Right lung (tissue), 5 donors: ENCODE results near the gene THRB. TPM values are rescaled to one million over a fixed set of nuclear protein-coding genes. Genes with fewer than 3 reads are reported as not detected.

Source experiments
- DNase-seq, 2 donors: peaks; one replicate each; pipeline ENCODE4 v3.0.0-alpha.2; 2013
- polyA plus RNA-seq, 5 donors: library from polyadenylated mRNA; unstranded; fragments of 120-200 nt; gene quantifications; one replicate each; pipeline versions ENCODE4 v1.2.1 to v1.2.3, GENCODE V29; 2013; ENCODE audit warnings: inconsistent platforms in 1 of 5, low replicate concordance in 1 of 5; ENCODE audit not compliant: insufficient read length in 5 of 5, insufficient read depth in 1 of 5

The THRB gene
- polyA plus RNA-seq, 5 donors = 9.4 to 17.6 (median 17.0) TPM

DNA sequence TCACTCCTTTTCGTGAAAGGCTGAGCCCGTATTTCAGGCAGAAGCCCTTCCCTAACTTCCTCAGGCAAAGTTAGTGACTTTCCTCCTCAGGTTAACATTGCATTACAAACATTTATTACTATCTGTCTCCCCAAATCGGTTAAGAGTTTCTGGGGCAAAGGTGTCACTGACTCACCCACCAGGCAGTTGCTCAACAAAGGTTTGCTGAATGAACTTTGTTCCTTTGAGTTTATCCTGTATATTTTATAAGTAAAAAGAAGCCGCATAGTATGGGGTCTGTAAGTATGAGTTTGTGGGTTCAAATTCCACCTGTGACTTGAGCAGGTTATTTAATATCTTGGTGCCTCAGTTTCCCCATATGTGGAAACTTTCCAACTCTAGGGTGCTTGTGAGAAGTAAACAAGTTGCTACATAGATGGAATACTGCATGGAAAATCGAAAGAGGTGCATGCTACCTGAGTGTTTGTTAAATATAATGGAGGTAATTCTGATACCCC is 177.7 kb downstream of the THRB start:
- no peak for DNase-seq

DNA sequence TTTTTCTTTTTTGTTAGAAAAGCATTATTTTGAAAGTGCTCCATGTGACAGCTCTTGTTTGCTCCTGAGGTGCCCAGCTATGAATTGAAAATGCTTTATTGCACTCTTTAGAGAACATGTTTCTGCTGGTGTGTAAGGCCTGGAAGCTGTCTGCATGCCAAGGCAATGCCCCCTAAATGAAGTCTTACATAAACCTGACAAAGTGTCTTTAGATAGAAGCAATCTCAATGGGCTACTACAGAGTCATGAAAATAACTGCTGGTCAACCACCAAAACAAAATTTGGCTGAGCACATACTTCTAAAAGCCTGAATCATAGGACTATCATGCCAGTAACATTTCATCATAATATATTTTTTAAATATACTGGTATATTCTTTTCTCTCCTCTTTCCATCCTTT is 178.7 kb downstream of the THRB start:
- no peak for DNase-seq

GRCh38 chr3:24315356-24315755 is 179.3 kb downstream of the THRB start:
- DNase-seq = no peak

GRCh38 chr3:24311881-24312280 is 182.8 kb downstream of the THRB start:
- no peak for DNase-seq

DNA sequence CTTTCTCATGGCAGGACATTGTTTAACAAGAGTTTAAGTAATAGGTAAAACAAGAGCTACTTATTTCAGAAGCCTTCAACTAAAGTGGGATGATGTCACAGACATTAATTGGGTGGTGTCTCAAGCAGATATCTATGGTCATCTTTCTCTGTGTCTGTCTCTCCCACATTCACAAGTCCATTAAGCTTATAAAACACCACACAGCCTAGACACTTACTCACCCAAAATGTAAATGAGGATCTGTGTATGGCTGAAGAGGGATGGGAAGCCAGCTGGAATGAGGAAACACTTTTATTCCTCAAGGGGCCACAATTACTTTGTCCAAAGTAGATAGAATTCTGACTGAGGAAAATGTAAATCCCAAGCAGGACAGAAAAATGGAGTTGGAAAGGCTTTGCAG is 183.8 kb downstream of the THRB start:
- DNase-seq = no peak

DNA sequence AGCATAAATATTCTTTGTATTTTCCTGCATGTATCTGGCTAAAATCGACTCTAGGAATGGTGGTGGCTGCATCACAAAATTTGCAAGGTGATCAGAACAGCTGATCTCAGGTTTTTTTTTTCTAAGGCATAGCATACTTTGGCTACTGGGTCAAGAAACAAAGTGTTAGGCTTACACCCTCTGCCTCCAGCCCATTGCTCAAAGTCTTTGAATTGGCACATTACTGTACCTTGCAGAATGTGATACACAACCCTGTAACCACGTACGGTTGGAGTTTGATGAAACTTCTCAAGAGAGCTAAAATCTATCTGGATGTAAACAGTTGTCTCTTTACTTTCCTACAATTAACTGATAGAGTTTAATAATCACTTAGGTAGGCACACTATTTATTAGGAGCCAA is 188.1 kb downstream of the THRB start:
- DNase-seq = no peak

DNA sequence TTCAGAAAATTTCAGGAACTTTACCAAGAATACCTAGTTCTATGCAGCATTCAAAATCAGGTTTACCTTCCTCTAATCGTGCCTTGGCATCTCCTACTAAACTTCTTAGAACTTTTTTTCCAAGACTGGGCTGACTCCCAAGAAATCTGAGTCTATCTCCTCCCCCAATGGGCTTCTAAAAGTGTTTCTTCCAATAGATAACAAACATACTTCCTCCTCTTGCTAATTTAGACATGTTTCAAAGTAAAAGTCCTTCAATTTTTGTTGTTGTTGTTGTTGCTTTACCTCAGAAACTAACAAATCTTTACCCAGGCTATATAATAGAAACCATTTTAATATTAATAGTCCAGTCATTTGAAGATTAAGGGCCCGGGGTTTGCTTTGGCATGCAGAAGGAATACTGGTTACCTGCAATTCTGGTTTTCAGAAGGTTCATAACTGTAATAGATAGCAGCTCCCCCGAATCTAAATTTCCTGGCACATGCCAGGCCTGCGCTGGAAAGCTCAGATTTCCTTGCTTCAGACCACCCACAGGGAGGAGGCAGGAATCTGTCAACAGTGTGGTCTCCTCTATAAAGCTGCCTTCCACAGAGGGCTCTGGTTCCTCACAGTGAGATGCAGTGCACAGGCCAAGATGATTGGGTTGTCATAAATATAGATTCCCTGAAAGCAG is 188.7 kb downstream of the THRB start:
- peak in 1 of 2 donors; percentile 40 for DNase-seq

DNA sequence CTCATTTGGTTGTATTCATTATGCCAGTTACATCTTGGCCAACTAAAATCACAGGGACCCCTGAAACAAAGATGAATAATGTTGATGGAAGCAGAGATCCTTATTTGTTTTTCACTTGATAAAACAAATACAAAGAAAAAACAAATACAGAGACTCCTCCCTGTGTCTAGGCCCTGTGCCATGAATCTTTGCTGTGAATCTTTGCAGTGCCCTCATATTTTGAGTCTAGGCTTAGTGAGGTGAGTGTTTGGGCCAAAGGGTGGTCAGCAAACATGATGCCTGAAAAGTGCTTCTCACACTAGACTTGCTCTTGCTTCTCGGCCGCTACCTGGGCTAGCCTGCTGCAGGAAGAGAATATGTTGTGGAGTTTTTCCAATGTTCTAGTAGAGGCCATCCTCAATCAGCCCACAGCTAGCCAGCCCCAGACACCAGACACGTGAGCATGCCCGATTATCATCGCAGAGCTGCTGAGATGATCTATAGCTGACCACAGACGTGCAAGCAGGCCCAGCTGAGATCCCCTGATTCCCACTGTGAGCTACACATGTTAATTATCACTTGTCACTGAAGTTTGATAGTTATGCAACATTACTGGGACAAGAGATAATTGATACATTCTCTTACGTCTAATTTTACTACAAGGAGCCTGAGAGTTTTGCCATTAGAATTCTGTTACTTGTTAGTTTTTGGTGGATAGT is 191.4 kb downstream of the THRB start:
- DNase-seq = no peak

DNA sequence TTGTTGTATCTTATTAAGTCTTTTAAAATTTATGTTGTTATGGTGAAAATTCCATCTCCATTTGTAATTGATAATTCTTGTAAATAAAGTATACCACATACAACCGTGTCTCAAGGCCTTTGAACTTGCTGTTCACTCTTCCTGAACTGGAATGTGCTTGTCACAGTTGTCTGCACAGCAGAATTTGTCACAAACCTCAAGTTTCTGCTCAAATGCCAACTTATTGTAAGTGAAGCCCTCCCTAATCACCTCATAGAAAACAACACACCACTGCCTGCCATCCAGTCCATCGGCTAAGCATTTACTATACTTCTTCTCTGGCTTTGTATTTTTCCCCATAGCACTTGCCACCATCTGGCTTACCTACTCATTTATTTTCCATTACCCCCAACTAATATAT is 192.3 kb downstream of the THRB start:
- no peak for DNase-seq

GRCh38 chr3:24300949-24301348 is 193.7 kb downstream of the THRB start:
- DNase-seq = no peak

DNA sequence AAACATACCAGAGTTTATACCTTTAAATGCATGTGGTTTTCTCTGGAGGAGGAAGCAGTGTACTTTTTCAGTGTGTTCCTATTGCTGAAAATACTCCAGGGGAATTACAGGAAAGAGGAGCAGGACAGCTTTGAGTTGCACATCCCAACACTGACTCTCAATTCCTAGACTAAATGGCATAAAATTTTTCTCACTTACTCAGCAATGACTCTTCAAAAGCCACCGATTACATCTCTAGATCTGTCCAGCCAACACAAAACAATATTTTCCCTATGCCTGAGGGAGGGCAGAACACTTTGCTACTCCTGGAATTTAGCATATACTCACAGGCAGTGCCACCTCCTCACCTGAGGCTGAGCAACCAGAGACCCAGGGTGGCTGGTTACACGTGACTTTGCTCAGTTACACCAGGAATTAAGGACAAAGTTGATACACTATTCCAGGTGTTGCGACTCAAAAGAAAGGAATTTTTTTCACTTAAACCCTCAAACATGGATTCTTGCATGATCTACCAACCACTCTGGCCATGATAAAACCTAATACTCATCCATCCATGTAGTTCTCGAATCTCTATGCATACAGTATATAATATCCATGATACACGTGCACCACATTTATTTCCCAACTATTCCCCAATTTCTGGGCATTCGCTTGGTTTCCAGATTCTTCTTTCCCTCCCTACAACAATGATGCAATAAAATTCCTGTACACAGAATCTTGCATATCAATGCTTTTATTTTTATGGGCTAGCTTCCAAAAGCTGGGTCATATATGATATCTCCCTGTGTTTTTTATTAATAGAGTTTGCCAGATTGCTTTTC is 194.6 kb downstream of the THRB start:
- peak; percentile 23 for DNase-seq

DNA sequence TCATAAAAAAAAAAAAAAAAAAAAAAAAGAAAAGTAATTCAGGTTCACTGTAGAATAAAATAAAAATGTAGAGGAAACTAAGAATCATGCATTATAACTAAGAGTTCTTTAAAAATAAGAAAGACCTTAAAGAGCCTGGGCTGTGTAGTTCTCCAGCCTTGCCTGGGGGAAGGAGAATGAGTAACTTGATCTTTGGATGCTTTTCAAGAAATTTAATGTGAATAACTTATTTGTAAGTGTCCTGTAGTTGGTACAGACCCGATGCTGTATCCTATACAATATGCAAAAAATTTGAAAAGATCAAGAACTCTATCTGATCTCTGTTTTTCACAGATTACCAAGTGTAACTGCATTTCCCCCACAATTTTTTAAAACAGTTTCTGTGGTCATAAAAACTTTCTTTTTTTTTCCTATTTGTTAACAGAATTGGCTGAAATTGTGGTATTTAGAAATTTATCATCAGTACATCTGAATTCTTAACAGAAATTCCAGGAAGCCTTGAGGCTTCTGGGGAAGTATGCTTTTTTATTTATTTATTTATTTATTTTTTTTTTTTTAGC is 195.3 kb downstream of the THRB start:
- DNase-seq = no peak

DNA sequence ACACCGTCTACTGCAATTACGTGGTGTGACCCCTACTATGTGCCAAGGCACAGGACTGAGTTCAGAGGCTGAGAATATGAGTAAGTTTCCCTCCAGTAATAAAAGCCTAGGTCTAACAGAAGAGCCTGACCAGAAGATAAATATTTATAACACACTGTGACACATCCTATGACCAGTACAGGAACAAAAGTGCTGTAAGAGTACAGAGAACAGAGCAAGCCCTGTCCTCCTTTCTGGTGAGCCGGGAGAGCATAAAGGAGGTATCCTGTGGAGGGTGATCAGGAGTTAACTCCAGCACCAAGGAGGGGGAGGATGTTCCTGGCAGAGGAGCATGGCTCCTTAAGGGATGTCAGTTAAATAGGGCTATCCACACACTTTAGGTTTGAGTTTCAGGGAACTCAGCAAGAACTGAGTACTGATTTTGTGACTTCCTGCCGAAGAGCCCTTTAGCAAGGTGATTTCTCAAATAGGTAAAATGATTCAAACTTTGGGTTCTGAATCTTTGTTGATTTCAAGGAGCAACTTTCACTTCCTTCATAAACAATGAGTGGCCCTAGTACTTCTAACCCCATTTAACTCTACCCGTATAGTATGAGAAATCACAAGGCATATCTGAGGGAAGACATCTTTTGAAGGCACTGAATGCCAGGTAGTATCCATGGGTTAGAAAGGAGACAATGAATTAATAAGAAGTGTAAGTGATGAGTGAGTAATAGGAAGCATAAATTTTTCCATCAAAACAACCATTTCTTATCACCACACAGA is 198.0 kb downstream of the THRB start:
- no peak for DNase-seq

GRCh38 chr3:24294150-24294549 is 200.5 kb downstream of the THRB start:
- no peak for DNase-seq

- DNase-seq = no peak
Measured at GRCh38 chr3:24291646-24292045, 203.0 kb downstream of the THRB start.

DNA sequence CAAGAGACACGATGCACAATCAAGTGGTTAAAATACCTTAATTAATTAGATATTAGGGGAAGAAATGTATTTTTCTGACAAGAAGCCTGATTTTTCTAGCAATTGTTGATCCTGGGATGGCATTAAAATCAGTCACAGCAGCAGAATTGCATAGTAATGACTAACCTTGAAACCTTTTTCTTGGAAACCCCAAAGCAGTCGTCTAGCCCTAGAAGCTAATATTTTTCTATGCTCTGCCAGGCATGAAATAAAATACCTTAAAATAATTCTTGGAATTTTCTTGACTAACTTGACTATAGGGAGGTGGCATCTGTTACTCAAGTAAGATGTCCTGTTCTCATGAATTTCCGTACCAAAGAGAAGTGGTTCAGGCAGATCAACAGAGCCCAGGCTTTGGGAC is 204.1 kb downstream of the THRB start:
- DNase-seq = no peak

GRCh38 chr3:24288496-24289236 is 206.0 kb downstream of the THRB start:
- DNase-seq = peak in 1 of 2 donors; percentile 23

GRCh38 chr3:24287755-24288450 is 206.7 kb downstream of the THRB start:
- DNase-seq = no peak

DNA sequence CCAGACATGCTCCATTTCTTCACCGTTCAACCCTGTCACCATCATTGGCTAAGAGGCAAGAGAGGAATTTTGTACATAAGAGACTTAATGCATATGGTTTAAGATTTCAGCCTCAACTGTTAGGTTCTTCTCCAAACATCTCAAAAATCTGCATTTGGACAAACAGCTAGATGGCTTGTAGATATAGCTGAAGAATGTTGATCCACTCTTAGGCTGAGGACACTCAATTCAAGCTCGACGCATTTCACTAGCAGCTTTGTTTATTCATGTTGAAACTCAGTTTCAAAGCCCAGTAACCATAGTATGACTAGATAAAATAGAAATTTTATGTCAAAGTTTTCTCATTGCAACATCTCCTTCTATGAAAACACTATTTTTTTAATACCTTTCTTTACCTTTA is 208.2 kb downstream of the THRB start:
- no peak for DNase-seq

GRCh38 chr3:24278543-24278942 is 216.1 kb downstream of the THRB start:
- no peak for DNase-seq
